D341Med (cell line): ENCODE results near the gene SMIM3.
A peak's percentile ranks its signal among the peaks of the same experiment; 100 is the strongest.

Source experiments
- DNase-seq: peaks from one replicate; pipeline ENCODE4 v3.0.0; 2012; ENCODE audit warnings: low spot score

SMIM3 gene

GRCh38 chr5:150765011-150765798 is 13.4 kb upstream of the SMIM3 start:
- no peak for DNase-seq

GRCh38 chr5:150765799-150766169 is 12.8 kb upstream of the SMIM3 start:
- no peak for DNase-seq

GRCh38 chr5:150766251-150766650 is 12.3 kb upstream of the SMIM3 start:
- DNase-seq, result no peak

GRCh38 chr5:150771034-150771795 is 7.3 kb upstream of the SMIM3 start:
- DNase-seq, result no peak

- DNase-seq, result no peak
Measured at GRCh38 chr5:150774145-150774544, 4.4 kb upstream of the SMIM3 start.

- no peak for DNase-seq
Measured at GRCh38 chr5:150777685-150778084, 872 bp upstream of the SMIM3 start.

- no peak for DNase-seq
Measured at GRCh38 chr5:150778088-150778516, 455 bp upstream of the SMIM3 start.

GRCh38 chr5:150779397-150780186 is 1.0 kb downstream of the SMIM3 start:
- no peak for DNase-seq

- DNase-seq, result no peak
Measured at GRCh38 chr5:150780187-150780692, 1.7 kb downstream of the SMIM3 start.

GRCh38 chr5:150780816-150781221 is 2.3 kb downstream of the SMIM3 start:
- DNase-seq, result no peak

- DNase-seq, result no peak
Measured at GRCh38 chr5:150781706-150782614, 3.4 kb downstream of the SMIM3 start.

GRCh38 chr5:150782850-150783249 is 4.3 kb downstream of the SMIM3 start:
- no peak for DNase-seq

- DNase-seq, result no peak
Measured at GRCh38 chr5:150783422-150783928, 4.9 kb downstream of the SMIM3 start.

- DNase-seq, result no peak
Measured at GRCh38 chr5:150785950-150786349, 7.4 kb downstream of the SMIM3 start.

GRCh38 chr5:150786876-150787275 is 8.3 kb downstream of the SMIM3 start:
- DNase-seq, result no peak

GRCh38 chr5:150787656-150788055 is 9.1 kb downstream of the SMIM3 start:
- no peak for DNase-seq

- no peak for DNase-seq
Measured at GRCh38 chr5:150788977-150789376, 10.4 kb downstream of the SMIM3 start.

- DNase-seq, result no peak
Measured at GRCh38 chr5:150789450-150789849, 10.9 kb downstream of the SMIM3 start.

- DNase-seq, result peak; percentile 86
Measured at GRCh38 chr5:150789943-150790611, 11.5 kb downstream of the SMIM3 start.

- DNase-seq, result no peak
Measured at GRCh38 chr5:150791536-150791935, 13.0 kb downstream of the SMIM3 start.
